Activated CD8-positive, alpha-beta memory T cell treated with anti-CD3 and anti-CD28 coated beads, Interleukin-2, amount 50 U/mL, for 24 hours (primary cell): ENCODE results near the gene PTPN21.

Source experiments
- DNase-seq: peaks from one replicate; pipeline ENCODE4 v3.0.0-alpha.2; 2020; ENCODE audit errors: extremely low read depth

PTPN21 gene

DNA sequence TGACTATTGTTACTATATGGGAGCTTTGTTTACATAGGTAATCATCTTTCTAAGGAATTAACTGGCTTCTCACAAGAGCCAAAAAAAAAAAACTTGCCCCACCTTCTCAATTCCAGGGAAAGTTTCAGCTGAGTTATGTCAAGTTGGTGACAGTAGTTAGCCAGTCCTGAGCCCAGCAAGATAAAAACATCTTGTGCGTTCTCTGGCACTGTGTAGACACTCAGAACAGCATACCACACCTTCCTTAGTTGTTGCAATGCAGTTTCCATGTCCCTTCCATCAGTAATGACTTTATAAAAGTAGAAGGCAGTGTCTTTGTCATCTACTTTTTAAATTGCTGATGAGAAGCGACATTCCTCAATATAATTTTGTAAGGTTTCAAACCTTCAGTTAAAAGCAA lies 50.2 kb downstream of the PTPN21 start:
- no peak for DNase-seq

DNA sequence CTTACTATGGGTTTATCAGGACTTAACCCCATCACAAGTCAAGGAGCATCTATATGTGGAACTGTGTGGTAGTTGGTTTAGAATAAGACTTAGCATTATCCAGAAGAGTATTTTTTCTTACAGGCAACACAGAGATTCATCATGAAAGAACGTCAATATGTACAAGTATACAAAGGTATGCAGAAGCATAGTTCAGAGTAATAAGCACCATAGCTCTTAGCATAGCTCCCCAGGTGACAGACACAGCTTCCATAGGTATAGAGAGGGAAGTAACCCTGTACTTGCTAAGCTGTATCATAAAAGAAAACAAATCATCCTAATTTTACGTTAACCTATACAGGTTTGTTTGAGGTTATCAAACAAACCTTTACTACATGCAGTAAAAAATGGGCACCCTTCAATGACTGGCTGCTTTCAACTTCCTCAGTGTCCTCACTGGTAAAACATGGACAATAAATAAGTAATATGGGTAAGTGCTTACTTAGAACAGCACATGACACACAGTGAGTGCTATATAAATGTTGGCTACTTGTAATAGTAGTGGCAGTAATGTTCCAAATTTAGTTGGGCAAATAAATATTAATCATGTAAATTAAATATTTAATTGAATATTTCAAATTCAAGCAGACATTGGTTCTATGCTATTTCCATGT lies 50.9 kb downstream of the PTPN21 start:
- no peak for DNase-seq

DNA sequence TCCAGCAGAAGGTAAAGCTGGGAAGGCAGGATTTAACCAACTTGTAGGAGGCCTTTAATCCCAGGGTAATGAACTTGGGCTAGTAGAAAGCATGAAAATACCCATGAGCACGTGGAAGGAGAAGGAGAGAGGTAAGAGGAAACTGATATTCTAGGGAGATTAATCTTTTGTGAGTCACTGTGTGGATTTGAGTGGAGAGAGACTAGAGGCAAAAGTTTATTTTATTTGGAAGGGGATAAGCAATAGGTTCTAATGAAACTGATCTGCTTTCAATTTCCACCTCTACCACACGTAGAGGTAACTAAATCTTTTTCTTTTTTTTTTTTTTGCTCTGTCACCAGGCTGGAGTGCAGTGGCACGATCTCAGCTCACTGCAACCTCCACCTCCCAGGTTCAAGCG lies 52.1 kb downstream of the PTPN21 start:
- DNase-seq, result no peak

DNA sequence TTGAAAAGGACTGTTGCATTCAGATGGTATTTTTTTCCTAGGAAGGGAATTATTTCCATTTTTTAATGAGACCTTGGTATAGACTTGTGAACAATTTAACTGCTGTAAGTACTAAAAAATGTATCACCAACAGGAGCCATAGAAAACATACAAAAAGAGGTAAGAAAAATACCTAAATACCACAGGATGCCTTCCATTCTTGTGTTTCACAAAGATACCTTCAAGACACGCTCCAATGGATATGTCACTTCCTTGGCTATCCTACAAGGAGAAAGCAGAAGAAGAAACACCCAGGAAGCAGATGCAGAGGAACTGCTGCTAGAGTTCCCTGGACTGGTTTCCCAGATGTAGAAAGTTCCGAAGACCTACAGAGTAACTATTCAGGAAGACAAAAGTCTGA lies 54.2 kb downstream of the PTPN21 start:
- DNase-seq, result no peak

DNA sequence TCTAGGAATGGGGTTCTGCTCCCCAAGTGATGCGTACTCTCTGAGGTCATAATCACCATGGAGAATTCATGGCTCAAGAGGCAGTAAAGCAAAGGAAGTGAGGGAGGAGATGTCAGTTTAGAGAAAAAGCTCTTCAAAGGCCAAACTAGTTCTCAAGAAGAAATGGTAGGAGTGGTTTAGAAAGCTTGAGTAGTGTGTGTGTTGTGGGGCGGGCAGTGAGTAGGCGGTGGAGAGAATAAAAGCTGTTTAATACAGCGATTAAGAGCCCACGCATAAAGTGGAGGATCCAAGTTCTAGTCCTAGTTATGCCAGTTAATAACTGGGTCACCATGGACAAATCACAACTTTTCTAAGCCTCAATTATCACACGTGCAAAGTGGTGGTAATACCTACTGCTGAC lies 55.6 kb downstream of the PTPN21 start:
- DNase-seq, result no peak

DNA sequence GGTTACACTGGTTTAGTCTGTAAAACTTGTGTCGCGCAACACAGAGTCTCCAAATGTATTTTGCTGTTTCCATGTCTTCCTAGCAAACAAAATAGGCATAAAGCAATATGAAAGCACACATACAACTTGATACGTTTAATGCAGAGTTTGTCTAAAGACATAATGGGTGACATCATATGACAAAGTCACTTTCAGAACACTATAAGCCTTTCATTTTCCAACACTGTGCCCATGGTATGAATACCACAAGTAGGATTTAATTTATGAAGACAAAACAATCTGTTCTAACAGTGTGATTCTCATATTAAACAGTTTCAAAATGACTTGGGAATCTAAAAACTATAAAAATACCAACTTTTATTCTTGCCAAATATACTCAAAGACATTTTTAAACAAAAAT lies 58.4 kb downstream of the PTPN21 start:
- DNase-seq, result no peak

DNA sequence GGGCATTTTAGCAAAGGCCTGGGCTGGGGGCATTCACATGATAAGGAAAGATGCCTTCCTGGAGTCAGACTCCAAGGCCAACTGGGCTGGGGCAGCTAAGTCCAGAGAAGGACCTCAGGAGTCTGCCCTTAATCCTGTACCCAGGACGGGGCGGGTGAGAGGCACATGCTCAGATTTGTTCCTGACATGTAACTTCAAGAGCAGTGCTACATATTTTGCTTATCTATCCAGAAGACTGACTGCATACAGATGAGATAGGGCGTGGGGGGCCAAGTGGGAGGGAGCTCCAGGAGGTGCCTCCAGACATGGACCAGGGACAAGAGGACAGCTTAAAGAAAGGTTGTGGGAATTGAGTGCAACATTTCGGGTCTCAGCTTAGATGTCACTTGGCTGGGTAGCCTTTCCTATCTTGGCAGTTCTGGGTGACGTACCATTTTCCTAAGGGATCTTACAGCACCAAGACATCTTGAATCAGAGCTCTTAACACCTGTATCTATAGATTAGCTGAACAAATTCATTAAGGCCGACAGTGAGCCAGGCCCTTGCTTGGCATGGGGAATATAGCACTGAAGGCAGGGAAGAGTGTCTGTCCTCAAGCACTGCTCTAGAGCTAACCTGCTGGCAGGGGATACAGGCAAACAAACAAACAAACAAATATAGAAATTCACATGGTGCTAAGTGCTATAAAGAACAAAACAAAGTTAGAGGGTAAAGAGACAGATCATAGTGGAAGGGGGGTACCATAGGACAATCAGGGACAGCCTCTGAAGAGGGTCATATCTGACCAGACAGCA lies 61.2 kb downstream of the PTPN21 start:
- DNase-seq, result no peak

DNA sequence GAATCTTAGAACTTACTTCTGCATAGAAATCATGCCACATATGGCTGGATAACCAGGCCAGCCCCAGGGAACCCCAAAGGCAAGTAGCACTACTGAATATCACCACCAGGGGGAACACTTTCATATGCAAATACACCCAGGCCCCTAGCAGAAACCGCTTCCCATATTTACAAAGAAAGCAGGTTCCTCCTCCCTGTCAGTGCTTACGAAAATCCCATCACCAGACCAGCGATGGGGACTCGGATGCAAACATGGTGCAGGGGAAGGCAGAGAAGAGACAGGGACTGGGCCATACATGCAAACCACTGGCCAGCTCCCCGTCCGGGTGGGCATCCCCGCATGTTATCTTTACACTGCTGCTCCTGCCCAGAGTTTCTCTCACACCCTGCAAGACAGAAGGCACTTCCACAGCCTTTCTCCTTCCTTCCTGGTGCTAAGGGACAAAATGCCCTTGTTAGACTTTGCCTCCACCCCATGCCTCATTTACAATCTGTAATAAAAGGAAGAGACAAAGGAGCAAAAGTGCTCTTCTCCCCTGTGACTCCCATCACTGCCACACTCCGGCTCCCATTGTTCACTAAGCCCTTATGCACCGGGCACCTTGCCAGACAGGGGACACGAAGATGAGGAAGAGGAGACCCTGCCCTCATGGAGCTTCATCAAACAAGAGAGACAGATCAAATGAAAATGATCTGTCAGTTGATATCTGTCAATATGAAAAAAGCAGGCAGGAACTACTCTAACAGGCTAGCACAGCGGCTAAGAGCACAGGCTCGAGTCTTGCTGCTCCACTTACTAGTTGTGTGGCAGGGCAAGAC lies 62.3 kb downstream of the PTPN21 start:
- peak; percentile 8 for DNase-seq

DNA sequence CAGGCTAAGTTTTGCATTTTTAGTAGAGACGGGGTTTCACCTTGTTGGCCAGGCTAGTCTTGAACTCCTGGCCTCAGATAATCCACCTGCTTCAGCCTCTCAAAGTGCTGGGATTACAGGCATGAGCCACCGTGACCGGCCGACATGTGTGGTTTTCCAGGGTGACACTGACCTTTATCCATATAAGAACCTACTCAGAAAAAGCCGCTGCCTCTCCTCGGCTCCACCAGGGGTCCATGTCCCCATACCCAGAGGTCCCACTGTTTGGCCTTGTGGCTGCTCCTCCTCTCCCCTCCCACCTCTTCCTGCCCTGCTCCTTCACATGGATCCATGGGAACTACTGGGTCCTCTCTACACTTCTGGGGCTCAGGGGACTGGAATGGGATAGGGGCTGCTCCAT lies 64.6 kb downstream of the PTPN21 start:
- no peak for DNase-seq

DNA sequence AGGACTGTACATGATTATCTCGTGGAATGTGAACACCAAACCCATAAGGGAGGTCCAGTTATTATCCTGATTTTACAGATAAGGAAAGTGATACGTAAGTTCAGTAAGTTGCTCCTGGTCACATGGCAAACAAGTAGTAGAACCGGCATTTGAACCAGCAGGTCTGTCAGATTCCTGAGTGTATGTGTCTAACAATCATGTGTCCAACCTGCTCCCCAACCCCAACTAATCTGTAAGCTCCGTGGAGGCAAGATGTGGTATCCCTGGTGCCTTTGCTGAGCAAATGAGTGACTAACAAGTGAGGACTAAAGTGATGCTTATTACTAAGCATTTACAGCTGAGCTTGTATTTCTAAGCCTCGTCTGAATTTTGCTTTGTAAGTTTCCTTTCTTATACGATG lies 65.9 kb downstream of the PTPN21 start:
- DNase-seq, result no peak

DNA sequence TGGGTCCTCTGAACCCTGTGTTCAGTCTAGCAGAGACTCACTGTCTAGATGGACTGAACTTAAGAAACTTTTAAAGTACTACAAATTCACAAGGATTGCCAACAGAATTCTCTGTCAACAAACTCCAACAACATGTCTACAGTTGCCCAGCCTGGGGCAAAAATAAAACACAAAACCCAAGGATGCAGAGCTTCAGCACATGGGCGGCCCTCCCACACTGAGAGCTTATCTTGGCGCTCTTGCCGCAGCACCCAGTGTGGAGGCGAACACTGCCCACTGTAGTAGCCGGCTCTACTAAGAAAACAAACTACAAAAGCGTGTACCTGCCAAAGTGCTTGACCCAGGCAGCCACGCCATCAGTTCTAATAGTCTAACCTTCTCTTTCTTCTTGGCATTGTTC lies 66.7 kb downstream of the PTPN21 start:
- DNase-seq, result no peak

DNA sequence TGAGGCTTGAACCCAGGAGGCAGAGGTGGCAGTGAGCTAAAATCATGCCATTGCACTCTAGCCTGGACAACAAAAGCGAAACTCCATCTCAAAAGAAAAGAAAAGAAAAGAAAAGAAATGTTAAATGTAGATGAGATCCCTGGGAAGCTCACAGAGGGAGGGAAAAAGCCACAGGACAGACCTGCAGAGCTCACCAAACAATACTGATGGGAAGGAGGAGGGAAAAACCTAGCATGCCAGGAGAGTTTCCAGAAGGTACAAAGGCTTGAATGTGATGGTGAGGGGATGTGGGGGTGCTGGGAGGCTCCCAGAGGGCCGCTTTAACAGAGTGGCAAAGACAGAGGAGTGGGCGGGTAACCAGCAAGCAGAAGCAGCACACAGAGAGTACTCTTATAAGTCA lies 72.3 kb downstream of the PTPN21 start:
- DNase-seq, result no peak

DNA sequence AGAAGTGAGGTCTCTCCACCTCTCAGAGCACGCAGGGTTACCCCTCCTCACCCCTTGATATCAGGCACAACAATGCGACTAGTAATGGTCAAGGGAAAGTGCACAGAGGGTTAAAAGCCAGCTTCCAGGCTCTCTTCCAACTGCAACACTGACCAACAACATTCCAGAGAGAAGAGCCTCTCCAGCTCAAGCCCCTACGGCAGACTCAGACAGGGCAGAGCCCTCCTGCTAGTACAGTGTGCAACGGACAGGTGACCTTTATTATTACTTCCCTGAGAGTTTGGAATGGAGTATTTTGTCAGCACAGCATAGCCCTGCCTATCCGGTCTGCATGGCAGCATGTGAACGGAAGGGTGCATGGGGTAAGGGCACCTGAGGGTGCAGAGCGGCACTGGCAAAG lies 73.0 kb downstream of the PTPN21 start:
- DNase-seq, result no peak

DNA sequence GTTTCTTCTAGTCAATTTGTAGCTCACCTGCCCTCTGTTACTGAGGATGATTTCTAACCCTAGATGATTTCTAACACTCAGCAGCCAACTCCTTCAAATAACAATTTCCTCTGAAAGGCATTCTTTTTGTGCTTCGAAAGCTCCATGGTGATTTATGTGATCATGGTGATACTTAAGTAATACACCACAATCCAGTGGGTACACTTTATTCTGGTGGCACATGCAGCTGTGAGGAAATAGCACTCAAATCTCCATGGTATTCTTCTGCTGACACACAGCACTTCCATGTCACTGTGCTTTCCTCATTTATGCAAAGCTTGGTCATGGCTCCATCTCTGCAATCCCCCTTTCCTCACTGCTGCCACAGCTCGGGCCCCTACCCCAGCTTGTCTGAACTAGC lies 73.7 kb downstream of the PTPN21 start:
- DNase-seq, result no peak

DNA sequence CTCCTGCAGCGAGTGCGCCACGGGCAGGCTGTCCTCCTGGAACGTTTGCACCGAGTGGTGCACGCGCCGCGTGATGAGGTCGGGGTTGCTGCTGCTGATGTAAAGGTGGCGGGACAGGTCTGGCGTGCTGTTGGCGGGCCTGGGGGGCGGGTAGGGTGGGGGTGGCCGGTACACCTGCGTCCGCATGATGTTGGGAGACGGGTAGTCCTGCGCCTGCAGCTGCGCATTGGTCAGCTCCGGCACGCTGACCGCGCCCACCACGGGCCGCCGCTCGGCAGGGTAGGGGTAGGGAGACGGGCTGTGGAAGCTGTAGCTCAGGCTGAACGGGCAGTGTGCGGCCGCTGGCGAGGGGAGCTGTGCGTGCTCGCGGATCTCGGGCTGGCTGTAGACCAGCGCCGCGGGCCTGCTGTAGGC lies 75.2 kb downstream of the PTPN21 start:
- DNase-seq, result no peak

DNA sequence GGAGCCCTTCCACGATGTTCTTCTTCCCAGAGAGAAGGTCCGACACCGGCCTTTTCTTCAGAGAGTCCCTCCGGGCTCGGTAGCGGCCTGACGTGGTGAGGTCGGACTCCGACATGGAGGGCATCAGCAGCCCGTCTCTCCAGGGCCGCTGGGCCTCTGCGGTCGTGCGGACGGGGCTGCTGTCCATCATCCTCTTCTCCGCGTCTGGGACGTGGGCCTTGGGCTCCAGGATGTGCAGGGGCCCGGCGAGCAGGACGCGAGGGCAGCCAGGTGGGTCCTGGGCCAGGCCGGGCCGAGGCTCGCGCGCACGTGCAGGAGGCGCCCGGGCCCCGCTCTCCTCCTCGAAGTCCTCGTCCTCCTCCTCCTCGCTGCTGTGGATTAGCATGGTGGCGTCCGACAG lies 75.9 kb downstream of the PTPN21 start:
- DNase-seq, result no peak

DNA sequence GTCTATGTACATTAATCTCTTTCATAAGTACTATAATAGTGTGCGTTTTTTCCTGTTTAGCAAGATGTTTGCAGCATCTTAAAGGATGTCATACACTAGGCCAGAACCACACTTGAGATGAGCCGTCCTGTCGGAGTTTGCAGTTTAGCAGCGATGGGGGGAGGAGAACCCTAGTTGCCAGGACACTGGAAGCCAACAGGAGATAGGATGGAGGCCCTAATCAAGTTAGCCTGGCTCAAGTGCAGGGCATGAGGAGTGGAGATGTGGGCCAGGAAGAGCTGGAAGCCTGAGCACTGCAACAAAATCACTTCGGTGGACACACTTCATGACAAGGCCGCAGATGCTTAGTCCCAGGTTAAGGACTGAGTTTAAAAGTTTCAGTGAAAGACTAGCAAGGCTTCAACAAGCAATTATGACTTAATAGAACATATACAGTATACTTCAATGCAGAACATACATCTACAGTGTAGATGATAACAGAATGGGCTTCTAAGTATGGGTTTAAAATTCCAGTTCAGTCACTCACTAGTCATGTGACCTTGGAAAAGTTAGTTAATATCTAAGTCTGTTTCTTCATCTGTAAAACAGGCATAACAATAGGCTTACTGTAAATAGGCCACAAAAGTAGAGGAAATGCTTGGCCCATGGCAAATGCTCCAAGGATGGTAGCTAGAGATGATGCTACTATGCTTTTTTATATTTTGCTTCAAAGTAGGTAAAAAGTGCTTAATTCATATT lies 77.1 kb downstream of the PTPN21 start:
- DNase-seq, result no peak

DNA sequence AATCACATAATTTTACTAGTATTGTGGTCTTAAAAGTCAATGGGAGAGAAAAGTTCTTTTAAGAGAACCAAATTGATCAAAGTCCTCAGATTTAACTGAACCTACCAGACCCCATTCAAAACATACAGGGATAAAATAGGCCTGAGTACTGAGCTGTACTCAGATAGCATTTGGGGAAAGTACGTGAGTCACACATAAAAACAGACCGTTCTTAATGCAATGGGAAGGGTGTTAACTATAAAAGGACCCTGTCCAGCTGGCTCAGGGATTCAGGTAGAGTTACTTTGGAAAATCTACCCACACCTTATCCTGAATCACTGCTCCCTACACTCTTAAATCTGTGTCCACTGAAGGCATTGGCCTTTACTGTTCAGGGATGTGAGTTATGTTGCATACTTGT lies 78.0 kb downstream of the PTPN21 start:
- DNase-seq, result no peak

DNA sequence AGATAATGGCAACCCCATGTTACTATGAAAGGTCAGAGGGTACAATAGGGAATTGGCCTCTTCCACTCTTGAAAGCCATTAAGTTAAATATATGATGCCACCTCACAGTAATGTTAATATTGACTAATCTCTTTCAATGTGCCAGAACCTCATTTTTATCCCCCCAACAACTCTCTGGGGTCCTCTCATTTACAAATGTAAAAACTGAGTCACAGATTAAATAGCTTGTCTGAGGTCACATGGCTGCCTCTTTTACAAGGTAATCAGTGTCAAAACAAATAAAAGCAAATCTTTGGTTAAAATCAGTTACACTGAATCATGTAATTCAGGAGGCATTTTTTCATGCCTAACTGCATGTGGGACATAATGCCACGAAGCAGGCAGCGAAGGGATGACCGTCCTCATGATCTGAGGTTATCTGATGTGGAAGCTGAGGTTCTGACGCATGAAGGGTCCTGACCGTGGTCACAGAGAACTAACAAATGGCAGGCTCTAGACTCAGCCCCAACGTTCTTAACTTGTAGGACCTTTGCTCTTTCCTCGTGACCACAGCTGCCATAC lies 78.5 kb downstream of the PTPN21 start:
- DNase-seq, result no peak

DNA sequence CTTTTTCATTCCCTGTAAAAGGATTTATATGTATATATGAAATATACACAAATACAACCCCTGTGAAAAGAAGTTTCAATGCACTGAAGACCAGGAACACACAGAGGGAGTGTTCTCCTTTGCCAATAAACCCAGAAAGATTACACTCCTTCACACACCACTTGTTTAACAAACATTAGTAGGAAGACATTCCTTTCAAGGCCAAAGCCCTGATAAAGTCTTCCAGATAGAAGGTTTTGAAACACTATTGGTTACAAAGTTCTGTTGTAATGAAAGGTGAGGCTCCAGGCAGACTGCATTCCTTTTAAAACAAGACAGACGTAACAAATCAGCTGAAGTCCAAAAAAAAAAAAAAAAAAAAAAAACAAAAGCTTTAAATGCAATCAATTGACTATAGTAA lies 81.0 kb downstream of the PTPN21 start:
- DNase-seq, result no peak

DNA sequence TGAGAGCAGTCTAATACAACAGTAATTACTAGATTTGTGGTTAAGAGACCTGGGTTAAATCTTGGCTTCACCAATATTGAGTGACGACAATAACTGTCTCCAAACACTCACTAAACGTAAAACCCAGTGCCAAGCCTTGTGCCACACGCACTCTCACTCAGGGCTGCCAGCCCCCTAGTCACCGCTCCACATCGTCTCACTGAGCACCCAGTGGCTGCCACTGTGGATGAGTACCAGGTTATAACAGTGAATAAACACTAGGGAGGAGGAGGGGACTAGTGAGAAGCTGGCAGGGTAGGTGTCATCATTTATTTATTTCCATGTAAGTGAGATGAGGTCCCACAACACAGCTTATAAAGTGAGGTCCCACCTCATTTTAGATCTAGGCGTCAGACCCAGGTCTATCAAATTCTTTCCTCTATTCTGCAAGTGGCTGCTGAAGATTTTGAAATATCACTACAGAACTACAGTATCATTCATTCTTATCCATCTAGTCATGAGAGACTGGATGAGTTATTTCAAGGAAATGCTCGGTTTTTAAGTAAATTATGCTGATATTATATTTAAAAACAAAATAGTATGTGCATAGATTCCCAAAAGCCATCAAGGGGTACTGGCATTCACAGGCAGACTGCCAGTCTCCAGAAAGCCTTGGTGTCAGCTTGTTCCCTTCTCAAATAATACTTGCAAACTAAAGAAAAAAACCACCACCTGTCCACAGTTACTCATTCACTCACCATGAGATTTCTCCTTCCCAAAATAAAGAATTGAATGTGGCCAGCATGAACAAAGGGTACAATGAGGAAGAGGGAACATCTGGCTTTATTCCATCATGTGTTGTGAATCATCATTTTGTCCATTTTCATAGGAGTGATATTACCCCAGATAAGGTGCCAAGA lies 84.0 kb downstream of the PTPN21 start:
- DNase-seq, result no peak
